DND-41 (cell line): ENCODE data around the gene XXYLT1.

Experiments
- EZH2 ChIP-seq: IDR thresholded peaks from 3 replicates; pipeline ENCODE4 v1.6.1; 2012; ENCODE audit warnings: borderline replicate concordance, low read depth, mild to moderate bottlenecking, moderate library complexity, low read length, inconsistent platforms; ENCODE audit not compliant: severe bottlenecking
- TF ChIP-seq, protein P1 (sequence below): IDR thresholded peaks from 2 replicates; pipeline ENCODE4 v1.5.1; 2012; ENCODE audit warnings: borderline replicate concordance, low read length, moderate library complexity, mild to moderate bottlenecking; ENCODE audit not compliant: poor library complexity, severe bottlenecking; ENCODE audit errors: extremely low read depth

DNA sequence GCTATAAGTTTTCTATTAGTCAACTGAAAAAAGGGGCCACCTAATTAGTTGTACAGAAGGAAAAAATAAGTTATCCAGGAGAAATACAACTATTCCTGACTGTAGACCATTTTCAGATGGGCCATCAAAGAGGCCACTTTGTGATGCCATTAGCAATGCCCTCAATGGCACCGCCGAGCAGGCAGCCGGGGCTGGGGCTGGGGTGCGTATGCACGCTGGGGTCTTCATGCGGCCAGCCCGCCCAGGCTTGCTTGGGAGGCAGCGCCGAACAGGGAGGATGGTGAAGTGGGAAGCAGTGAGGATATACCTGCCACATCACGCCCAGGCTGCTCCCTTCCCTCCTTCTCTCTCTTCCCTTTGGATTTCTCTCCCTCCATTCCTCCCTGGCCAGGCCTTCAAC, 128.4 kb downstream of the XXYLT1 start:
- TF ChIP-seq EZH2, result no peak
- TF ChIP-seq, protein P1, sequence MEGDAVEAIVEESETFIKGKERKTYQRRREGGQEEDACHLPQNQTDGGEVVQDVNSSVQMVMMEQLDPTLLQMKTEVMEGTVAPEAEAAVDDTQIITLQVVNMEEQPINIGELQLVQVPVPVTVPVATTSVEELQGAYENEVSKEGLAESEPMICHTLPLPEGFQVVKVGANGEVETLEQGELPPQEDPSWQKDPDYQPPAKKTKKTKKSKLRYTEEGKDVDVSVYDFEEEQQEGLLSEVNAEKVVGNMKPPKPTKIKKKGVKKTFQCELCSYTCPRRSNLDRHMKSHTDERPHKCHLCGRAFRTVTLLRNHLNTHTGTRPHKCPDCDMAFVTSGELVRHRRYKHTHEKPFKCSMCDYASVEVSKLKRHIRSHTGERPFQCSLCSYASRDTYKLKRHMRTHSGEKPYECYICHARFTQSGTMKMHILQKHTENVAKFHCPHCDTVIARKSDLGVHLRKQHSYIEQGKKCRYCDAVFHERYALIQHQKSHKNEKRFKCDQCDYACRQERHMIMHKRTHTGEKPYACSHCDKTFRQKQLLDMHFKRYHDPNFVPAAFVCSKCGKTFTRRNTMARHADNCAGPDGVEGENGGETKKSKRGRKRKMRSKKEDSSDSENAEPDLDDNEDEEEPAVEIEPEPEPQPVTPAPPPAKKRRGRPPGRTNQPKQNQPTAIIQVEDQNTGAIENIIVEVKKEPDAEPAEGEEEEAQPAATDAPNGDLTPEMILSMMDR, result no peak
